Neutrophil (primary cell): Measurements from ENCODE around the gene CREB3L1.

ENCODE experiments used
- H3K27ac ChIP-seq: fragments of 200-600 bp; sonication (generic); 2 replicates; pipeline ENCODE4 v1.5.1; 2016; ENCODE audit warnings: mild to moderate bottlenecking, moderate library complexity
- H3K27me3 ChIP-seq: fragments of 200-600 bp; sonication (generic); 2 replicates; pipeline ENCODE4 v1.6.0; 2016; ENCODE audit warnings: mild to moderate bottlenecking
- H3K36me3 ChIP-seq: fragments of 200-600 bp; sonication (generic); 2 replicates; pipeline ENCODE4 v1.5.1; 2017
- H3K4me1 ChIP-seq, 2 experiments: fragments of 200-600 bp in 1 of 2; sonication (generic) in 1 of 2; 1 replicate in 1 of 2; 2 replicates in 1 of 2; pipeline versions ENCODE4 v1.5.1 to v1.6.1; 2013 to 2016; ENCODE audit warnings: low read depth in 1 of 2, low read length in 1 of 2, mild to moderate bottlenecking in 1 of 2, moderate library complexity in 1 of 2; ENCODE audit not compliant: control insufficient read depth in 1 of 2, insufficient read depth in 1 of 2
- H3K4me3 ChIP-seq, 2 experiments: fragments of 200-600 bp in 1 of 2; sonication (generic) in 1 of 2; 1 replicate in 1 of 2; 2 replicates in 1 of 2; pipeline ENCODE4 v1.5.1; 2013 to 2016; ENCODE audit warnings: low read depth in 1 of 2, low read length in 1 of 2, mild to moderate bottlenecking in 1 of 2, moderate library complexity in 1 of 2
- H3K9me3 ChIP-seq: fragments of 200-600 bp; sonication (generic); 2 replicates; pipeline ENCODE4 v1.5.1; 2016
- CTCF ChIP-seq: fragments of 200-600 bp; sonication (generic); IDR thresholded peaks from 2 replicates; pipeline ENCODE4 v1.5.1; 2016; ENCODE audit warnings: antibody characterized with exemption

CREB3L1 gene

GRCh38 chr11:46250745-46251052, 26.8 kb upstream of the CREB3L1 start:
- H3K27me3 ChIP-seq, result no peaks in the 10 kb centered on the region
- no peaks in the 10 kb centered on the region for H3K9me3 ChIP-seq
- H3K36me3 ChIP-seq, result no peaks in the 10 kb centered on the region
- H3K27ac ChIP-seq, result no peak overlapping the region
- H3K4me3 ChIP-seq, result no peak overlapping the region
- H3K4me1 ChIP-seq, result no peaks in the 10 kb centered on the region
- no peak for TF ChIP-seq CTCF

GRCh38 chr11:46251954-46252353, 25.5 kb upstream of the CREB3L1 start:
- Histone ChIP-seq H3K4me1 (no peaks in the 10 kb centered on the region), H3K36me3 (no peaks in the 10 kb centered on the region), H3K27me3 (no peaks in the 10 kb centered on the region), H3K27ac (no peak overlapping the region), H3K4me3 (no peak overlapping the region), H3K9me3 (no peaks in the 10 kb centered on the region)
- no peak for TF ChIP-seq CTCF

- no peaks in the 10 kb centered on the region for H3K36me3 ChIP-seq
- no peak for TF ChIP-seq CTCF
- H3K9me3 ChIP-seq, result no peaks in the 10 kb centered on the region
- no peak overlapping the region for H3K4me3 ChIP-seq
- no peak overlapping the region for H3K27ac ChIP-seq
- no peaks in the 10 kb centered on the region for H3K27me3 ChIP-seq
- no peaks in the 10 kb centered on the region for H3K4me1 ChIP-seq
Observed at GRCh38 chr11:46252373-46252914, 25.0 kb upstream of the CREB3L1 start.

- no peak for TF ChIP-seq CTCF
Observed at GRCh38 chr11:46253258-46254132, 24.0 kb upstream of the CREB3L1 start.

GRCh38 chr11:46254133-46254491, 23.4 kb upstream of the CREB3L1 start:
- no peak for TF ChIP-seq CTCF
- H3K9me3 ChIP-seq, result no peaks in the 10 kb centered on the region

More at GRCh38 chr11:46253258-46254132, 24.0 kb upstream of the CREB3L1 start:
- H3K27me3 ChIP-seq, result no peaks in the 10 kb centered on the region
- no peaks in the 10 kb centered on the region for H3K9me3 ChIP-seq
- no peak overlapping the region for H3K4me3 ChIP-seq
- no peak overlapping the region for H3K27ac ChIP-seq
- no peaks in the 10 kb centered on the region for H3K4me1 ChIP-seq
- H3K36me3 ChIP-seq, result no peaks in the 10 kb centered on the region

More at GRCh38 chr11:46254133-46254491, 23.4 kb upstream of the CREB3L1 start:
- no peaks in the 10 kb centered on the region for H3K27me3 ChIP-seq
- H3K36me3 ChIP-seq, result no peaks in the 10 kb centered on the region
- H3K4me1 ChIP-seq, result no peaks in the 10 kb centered on the region
- H3K4me3 ChIP-seq, result no peak overlapping the region
- no peak overlapping the region for H3K27ac ChIP-seq
